Measurements from ENCODE around the gene PDE4C.

GRCh38 chr19:18269070-18269723 is 43.0 kb upstream of the PDE4C start:
- TF ChIP-seq POLR2A (IDR thresholded peaks at IDR 0.05) (no peak), CTCF (IDR thresholded peaks at IDR 0.05) (no peak)

All from heart left ventricle (tissue), 13 donors.